ENCODE results near the gene GCK.

Gene GCK

GRCh38 chr7:44110719-44111635 is 78.3 kb downstream of the GCK start:
- Histone ChIP-seq H3K4me1 (ENCODE audit: control insufficient read depth, insufficient read depth, low read length) (peaks cover 4% of the 10 kb centered on the region), H3K9me3 (ENCODE audit: control insufficient read depth, insufficient read depth, low read depth, low read length) (no peaks in the 10 kb centered on the region), H3K27me3 (ENCODE audit: control insufficient read depth, insufficient read depth, low read length) (no peaks in the 10 kb centered on the region), H3K27ac (ENCODE audit: low read depth, low read length) (no peak overlapping the region), H3K36me3 (ENCODE audit: control insufficient read depth, insufficient read depth, low read length) (peaks cover 62% of the 10 kb centered on the region), H3K4me3 (ENCODE audit: low read depth, low read length) (no peak overlapping the region), H3K9ac (ENCODE audit: low read length) (no peak overlapping the region)

- no peak overlapping the region for H3K9ac ChIP-seq (ENCODE audit: low read length)
- no peak overlapping the region for H3K27ac ChIP-seq (ENCODE audit: low read depth, low read length)
- H3K4me3 ChIP-seq (ENCODE audit: low read depth, low read length) = no peak overlapping the region
- peaks cover 12% of the 10 kb centered on the region for H3K4me1 ChIP-seq (ENCODE audit: control insufficient read depth, insufficient read depth, low read length)
- H3K9me3 ChIP-seq (ENCODE audit: control insufficient read depth, insufficient read depth, low read depth, low read length) = no peaks in the 10 kb centered on the region
- peaks cover 52% of the 10 kb centered on the region for H3K36me3 ChIP-seq (ENCODE audit: control insufficient read depth, insufficient read depth, low read length)
- H3K27me3 ChIP-seq (ENCODE audit: control insufficient read depth, insufficient read depth, low read length) = peaks cover 7% of the 10 kb centered on the region
Observed at GRCh38 chr7:44109991-44110390, 79.2 kb downstream of the GCK start.

- Histone ChIP-seq H3K4me1 (ENCODE audit: control insufficient read depth, insufficient read depth, low read length) (peaks cover 13% of the 10 kb centered on the region), H3K27me3 (ENCODE audit: control insufficient read depth, insufficient read depth, low read length) (peaks cover 9% of the 10 kb centered on the region), H3K27ac (ENCODE audit: low read depth, low read length) (no peak overlapping the region), H3K36me3 (ENCODE audit: control insufficient read depth, insufficient read depth, low read length) (peaks cover 43% of the 10 kb centered on the region), H3K9me3 (ENCODE audit: control insufficient read depth, insufficient read depth, low read depth, low read length) (no peaks in the 10 kb centered on the region), H3K4me3 (ENCODE audit: low read depth, low read length) (no peak overlapping the region), H3K9ac (ENCODE audit: low read length) (no peak overlapping the region)
Observed at GRCh38 chr7:44108768-44109750, 80.2 kb downstream of the GCK start.

- H3K4me3 ChIP-seq (ENCODE audit: low read depth, low read length) = no peak overlapping the region
Observed at GRCh38 chr7:44107961-44108767, 81.1 kb downstream of the GCK start.

GRCh38 chr7:44107116-44107960 is 81.9 kb downstream of the GCK start:
- H3K4me1 ChIP-seq (ENCODE audit: control insufficient read depth, insufficient read depth, low read length) = peaks cover 13% of the 10 kb centered on the region

More at GRCh38 chr7:44107961-44108767, 81.1 kb downstream of the GCK start:
- Histone ChIP-seq H3K27me3 (ENCODE audit: control insufficient read depth, insufficient read depth, low read length) (peaks cover 16% of the 10 kb centered on the region), H3K36me3 (ENCODE audit: control insufficient read depth, insufficient read depth, low read length) (peaks cover 36% of the 10 kb centered on the region), H3K27ac (ENCODE audit: low read depth, low read length) (no peak overlapping the region), H3K4me1 (ENCODE audit: control insufficient read depth, insufficient read depth, low read length) (peaks cover 16% of the 10 kb centered on the region), H3K9me3 (ENCODE audit: control insufficient read depth, insufficient read depth, low read depth, low read length) (no peaks in the 10 kb centered on the region), H3K9ac (ENCODE audit: low read length) (no peak overlapping the region)

GRCh38 chr7:44106311-44107065 is 82.8 kb downstream of the GCK start:
- H3K9me3 ChIP-seq (ENCODE audit: control insufficient read depth, insufficient read depth, low read depth, low read length) = no peaks in the 10 kb centered on the region
- no peak overlapping the region for H3K4me3 ChIP-seq (ENCODE audit: low read depth, low read length)
- peaks cover 29% of the 10 kb centered on the region for H3K36me3 ChIP-seq (ENCODE audit: control insufficient read depth, insufficient read depth, low read length)
- H3K9ac ChIP-seq (ENCODE audit: low read length) = no peak overlapping the region
- peaks cover 31% of the 10 kb centered on the region for H3K27me3 ChIP-seq (ENCODE audit: control insufficient read depth, insufficient read depth, low read length)
- peaks cover 13% of the 10 kb centered on the region for H3K4me1 ChIP-seq (ENCODE audit: control insufficient read depth, insufficient read depth, low read length)
- H3K27ac ChIP-seq (ENCODE audit: low read depth, low read length) = no peak overlapping the region

More at GRCh38 chr7:44107116-44107960, 81.9 kb downstream of the GCK start:
- H3K9me3 ChIP-seq (ENCODE audit: control insufficient read depth, insufficient read depth, low read depth, low read length) = no peaks in the 10 kb centered on the region
- H3K9ac ChIP-seq (ENCODE audit: low read length) = no peak overlapping the region
- peaks cover 33% of the 10 kb centered on the region for H3K36me3 ChIP-seq (ENCODE audit: control insufficient read depth, insufficient read depth, low read length)
- H3K27me3 ChIP-seq (ENCODE audit: control insufficient read depth, insufficient read depth, low read length) = peaks cover 24% of the 10 kb centered on the region
- H3K4me3 ChIP-seq (ENCODE audit: low read depth, low read length) = no peak overlapping the region
- H3K27ac ChIP-seq (ENCODE audit: low read depth, low read length) = no peak overlapping the region

GRCh38 chr7:44105832-44106231 is 83.4 kb downstream of the GCK start:
- Histone ChIP-seq H3K27me3 (ENCODE audit: control insufficient read depth, insufficient read depth, low read length) (peaks cover 31% of the 10 kb centered on the region), H3K4me3 (ENCODE audit: low read depth, low read length) (peak overlapping the region; percentile 61; the same call in 1 of the 2 replicates), H3K36me3 (ENCODE audit: control insufficient read depth, insufficient read depth, low read length) (peaks cover 25% of the 10 kb centered on the region), H3K9me3 (ENCODE audit: control insufficient read depth, insufficient read depth, low read depth, low read length) (no peaks in the 10 kb centered on the region), H3K9ac (ENCODE audit: low read length) (no peak overlapping the region), H3K4me1 (ENCODE audit: control insufficient read depth, insufficient read depth, low read length) (peaks cover 13% of the 10 kb centered on the region), H3K27ac (ENCODE audit: low read depth, low read length) (no peak overlapping the region)

GRCh38 chr7:44104860-44105771 is 84.1 kb downstream of the GCK start:
- peak overlapping the region; percentile 61 for H3K4me3 ChIP-seq (ENCODE audit: low read depth, low read length)
- H3K9ac ChIP-seq (ENCODE audit: low read length) = no peak overlapping the region
- peaks cover 18% of the 10 kb centered on the region for H3K36me3 ChIP-seq (ENCODE audit: control insufficient read depth, insufficient read depth, low read length)
- H3K9me3 ChIP-seq (ENCODE audit: control insufficient read depth, insufficient read depth, low read depth, low read length) = no peaks in the 10 kb centered on the region
- H3K27me3 ChIP-seq (ENCODE audit: control insufficient read depth, insufficient read depth, low read length) = peaks cover 31% of the 10 kb centered on the region
- H3K27ac ChIP-seq (ENCODE audit: low read depth, low read length) = no peak overlapping the region
- H3K4me1 ChIP-seq (ENCODE audit: control insufficient read depth, insufficient read depth, low read length) = peaks cover 13% of the 10 kb centered on the region

Data from HUES6 (cell line).